ENCODE measurements around the gene OR5H6.
"Not testable (repeated sequence)": the region's sequence is repeated elsewhere in the genome, so short reads cannot be mapped to it uniquely, and the experiment has no call there.

OR5H6 gene

DNA sequence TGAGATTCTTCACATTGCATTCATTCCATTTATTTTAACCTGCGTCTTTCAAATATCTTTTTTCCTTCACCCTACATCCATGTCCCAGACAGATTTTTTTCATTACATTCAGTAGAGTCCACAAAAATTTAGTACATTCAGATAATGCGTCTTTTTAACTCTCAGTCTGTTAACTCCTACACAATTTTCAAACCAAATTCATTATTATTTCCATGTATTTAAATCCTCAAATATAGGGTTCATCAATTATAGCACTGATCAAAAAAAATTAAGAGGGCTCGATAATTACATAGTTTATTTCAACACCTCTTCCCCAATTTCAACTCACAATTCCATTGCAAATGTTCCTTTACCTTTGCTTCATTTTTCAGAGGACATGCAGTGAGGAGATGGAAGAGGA is at the start of gene OR5H6:
OR5H6 (plus strand) TSS at position 301 of the 400 bp plus-strand sequence; CDS start at position 390, 89 bp downstream.
- no peak for DNase-seq

DNA sequence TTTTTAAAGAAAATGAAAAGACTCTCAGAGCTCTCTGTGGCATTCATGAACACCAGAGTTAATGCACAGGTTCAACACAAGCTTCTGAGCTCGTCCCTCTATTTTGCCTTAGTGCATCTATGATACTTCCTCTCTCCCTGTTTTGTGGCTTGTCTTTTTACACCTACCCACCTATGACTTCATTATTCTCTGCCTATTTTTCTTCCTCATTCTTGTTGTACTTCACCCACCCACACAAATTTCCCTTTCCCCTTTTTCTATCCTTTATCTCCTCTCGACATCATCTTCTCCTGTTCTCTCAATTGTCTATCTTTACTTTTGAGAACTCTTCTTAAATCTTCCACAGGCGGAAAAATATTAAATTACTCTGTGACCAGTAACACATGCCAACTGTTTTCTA is 49.0 kb upstream of the OR5H6 start:
- no peak for DNase-seq

DNA sequence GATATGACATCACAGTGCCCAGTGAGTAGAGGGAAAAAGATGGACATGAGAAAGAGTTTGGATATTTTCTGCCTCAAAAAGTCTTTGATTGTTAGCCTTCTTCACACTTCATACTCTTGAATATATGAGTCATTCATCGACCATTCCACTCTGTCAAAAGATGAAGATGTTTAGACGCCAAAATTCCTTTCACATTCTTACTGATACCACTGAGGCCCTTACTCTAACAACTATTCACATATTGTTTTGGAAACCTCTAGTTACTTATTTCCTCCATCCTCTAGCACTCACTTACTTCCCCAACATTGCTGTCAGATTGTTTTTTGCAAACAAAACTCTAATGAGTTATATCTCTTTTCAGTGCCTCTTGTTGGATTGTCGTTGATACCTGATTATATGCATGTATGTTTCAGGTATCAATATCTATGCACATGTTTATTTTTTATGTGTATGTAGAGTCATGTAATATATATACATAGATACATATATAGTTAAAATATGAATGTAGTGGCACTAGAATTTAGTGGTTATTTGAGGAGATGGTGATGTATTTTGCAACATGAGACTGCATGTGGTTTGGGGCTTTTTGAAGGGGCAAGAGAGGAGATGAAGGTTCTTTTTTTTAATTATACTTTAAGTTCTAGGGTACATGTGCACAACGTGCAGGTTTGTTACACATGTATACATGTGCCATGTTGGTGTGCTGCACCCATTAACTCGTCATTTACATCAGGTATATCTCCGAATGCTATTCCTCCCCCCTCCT is 40.0 kb upstream of the OR5H6 start:
- no peak for DNase-seq

DNA sequence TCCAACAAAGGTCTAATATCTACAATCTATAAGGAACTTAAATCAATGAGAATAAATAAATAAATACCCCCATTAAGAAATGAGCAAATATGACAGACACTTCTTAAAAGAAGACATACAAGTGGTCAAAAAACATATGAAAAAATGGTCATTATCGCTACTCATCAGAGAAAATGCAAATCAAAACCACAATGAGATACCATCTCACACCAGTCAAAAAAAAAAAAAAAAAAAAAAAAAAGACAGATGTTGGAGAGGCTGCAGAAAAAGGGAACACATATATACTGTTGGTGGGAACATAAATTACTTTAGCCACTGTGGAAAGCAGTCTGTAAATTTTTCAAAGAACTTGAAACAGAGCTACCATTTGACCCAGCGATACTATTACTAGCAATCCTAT is 31.6 kb upstream of the OR5H6 start:
- DNase-seq, result no peak

DNA sequence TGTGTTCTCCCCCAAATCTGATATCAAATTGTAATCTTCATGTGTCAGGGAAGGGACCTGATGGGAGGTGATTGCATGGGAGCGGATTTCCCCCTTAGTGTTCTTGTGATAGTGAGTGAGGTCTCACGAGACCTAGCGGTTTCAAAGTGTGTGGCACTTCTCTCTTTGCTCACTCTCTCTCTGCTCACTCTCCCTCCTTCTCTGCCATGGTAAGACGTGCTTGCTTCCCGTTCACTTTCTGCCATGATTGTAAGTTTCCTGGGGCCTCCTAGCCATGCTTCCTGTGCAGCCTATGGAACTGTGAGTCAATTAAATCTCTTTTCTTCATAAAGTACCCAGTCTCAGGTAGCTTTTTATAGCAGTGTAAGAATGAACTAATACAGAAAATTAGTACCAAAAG is 30.6 kb upstream of the OR5H6 start:
- DNase-seq, result no peak

DNA sequence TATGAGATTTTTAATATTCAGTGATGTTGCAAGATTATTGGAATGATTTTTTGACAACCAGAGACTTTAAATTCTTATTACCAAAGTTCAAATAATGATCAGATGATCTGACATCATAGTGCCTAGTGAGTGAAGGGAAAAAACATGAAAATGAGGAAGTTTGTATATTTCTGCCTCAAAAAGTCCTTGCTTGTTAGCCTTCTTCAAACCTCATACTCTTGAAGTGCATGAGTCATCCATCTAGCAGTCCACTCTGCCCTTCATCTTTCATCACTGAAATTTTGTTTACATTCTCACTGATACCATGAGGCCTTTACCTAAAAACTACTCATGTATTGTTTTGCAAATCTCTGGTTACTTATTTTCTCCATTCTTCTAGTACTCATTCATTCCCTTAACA is 23.9 kb upstream of the OR5H6 start:
- DNase-seq, result no peak

DNA sequence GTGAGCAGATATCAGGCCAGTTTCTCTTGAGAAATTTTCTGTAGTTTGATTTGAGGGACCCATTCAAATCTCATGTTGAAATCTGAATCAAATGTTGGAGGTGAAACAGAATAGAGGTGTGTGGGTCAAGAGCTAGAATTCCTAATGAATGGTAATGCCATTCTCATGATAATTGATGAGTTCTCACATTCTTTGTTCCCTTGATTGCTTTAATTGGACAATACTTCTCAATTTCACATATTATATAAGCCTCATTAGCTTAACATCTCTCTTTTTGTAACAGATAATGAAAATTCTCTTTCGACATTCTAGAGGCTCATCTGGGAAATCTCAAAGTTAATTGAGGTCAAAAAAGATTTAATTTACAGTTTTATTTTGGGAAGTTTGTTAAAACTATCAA is 21.9 kb upstream of the OR5H6 start:
- DNase-seq, result no peak

DNA sequence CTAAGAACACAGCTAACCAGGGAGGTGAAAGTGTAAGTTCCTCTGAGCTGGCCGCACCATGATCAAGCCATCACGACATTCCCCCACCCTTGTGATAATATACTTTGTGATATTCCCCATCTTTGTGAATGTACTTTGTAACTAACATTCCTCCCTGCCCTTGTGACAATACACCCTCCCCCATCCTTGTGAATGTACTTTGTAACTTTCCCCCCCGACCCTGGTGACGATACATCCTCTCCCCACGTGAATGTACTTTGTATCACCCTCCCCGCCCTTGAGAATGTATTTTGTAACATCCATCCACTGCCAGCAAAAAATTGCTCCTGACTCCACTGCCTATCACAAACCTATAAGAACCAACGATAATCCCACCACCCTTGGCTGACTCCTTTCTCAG is 20.2 kb upstream of the OR5H6 start:
- no peak for DNase-seq

DNA sequence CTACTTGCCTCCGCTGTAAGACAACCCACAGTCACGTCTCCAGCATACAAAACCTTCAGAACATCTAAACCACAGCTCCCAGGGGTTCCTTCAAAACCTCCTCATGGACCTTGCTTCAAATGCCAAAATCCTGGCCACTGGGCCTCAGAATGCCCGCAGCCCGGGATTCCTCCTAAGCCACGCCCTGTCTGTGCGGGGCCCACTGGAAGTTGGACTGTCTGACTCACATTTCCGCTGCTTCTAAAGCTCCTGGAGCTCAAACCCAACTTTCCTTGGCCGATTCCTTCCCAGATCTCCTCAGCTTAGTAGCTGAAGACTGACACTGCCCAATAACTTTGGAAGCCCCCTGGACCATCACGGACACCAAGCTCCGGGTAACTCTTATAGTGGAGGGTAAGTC is 17.9 kb upstream of the OR5H6 start:
- DNase-seq, result no peak

DNA sequence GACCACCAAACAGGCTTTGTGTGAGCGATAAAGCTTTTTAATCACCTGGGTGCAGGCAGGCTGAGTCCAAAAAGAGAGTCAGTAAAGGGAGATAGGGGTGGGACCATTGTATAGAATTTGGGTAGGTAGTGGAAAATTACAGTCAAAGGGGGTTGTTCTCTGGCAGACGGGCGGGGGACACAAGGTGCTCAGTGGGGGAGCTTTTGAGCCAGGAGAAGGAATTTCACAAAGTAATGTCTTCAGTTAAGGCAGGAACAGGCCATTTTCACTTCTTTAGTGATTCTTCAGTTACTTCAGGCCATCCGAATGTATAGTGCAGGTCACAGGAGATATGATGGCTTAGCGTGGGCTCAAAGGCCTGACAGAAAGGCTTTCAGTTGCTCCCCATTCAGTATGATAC is 8.0 kb upstream of the OR5H6 start:
- not testable (repeated sequence) for DNase-seq

DNA sequence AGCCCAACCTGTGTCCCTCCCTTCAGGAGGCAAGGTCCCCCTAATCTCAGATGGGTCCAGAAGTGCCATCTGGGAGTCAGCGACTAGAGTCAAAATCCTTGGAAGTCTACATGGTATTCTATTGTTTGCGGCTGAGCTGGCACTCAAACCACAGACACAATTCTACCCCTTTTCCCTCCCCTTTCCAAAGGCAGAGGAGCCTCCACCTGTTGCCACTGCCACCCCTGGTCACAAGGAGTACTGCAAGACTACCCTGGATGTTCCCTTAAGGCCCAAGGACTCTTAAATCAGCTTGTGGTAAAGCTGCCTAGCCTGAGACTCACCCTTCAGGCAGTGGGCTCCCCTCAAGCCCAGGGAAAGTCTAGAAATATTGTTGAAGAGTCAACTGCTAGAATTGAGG is 4.3 kb upstream of the OR5H6 start:
- DNase-seq, result no peak

DNA sequence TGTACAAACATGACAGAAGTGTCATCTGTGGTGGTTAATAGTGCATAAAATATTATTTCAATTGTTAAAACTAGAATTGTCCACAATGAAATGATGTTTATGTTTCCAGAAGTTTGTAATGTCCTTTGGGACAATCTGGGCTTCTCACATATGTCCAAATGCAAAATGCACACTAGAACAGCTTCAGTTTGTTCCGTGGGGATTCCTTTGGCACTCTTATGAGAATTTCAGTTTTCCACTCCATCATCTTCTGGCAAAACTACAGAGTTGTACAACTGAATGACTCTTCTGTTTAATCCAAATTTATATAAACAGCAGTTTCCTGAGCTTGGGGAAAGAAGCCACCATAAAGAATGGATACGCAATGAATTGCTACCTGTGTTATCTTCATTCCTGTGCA is 2.0 kb upstream of the OR5H6 start:
- DNase-seq, result no peak

DNA sequence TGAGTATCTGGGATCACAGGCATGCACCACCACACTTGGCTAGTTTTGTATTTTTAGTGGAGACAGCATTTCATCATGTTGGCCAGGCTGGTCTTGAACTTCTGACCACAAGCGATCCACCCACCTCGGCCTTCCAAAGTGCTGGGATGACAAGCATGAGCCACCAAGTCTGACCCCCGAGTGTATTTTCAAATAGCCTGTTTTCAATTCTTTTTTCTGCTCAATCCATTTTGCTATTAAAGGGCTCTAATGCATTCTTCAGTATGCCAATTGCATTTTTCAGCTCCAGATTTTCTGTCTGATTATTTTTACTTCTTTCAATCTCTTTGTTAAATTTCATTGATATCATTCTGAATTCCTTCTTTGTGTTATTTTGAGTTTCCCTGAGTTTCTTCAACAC is 5.8 kb downstream of the OR5H6 start:
- no peak for DNase-seq

DNA sequence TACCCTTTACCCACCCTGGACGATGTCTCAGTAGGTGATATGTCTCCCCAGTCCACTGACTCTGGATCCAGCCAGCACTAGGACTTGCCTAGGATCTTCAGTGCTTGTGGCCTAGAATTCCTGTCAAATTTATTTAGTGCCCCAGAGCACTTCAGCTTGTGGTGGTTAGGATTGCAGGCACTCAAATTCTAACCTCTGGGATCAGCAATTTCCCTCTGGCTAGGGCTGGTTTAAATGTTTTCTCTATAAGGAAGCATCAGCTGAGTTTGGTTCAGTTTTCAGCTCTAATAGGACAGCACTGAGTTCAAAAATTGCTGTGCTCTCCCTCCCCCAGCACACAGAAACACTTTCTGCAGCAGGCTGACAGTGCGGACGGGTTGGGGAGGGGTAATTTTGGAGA is 8.1 kb downstream of the OR5H6 start:
- no peak for DNase-seq

DNA sequence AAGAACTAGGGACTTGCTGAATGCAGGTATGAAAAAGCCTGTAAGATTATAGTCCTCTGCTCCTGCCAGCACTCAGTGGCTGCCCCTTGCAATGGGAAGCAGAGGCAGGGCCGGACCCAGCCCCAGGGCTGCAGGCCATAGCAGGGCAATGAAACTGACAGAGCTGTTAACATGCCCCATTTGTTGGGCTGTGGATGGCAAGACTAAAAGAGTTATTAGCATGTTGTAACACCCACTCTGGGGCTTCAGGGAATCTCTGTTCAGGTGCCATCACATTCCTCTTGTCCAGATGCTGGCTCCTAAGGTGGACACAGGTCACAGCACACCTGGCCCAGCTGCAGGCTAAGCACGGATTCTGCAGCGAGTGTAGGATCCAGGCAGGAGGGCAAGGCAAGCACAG is 10.9 kb downstream of the OR5H6 start:
- DNase-seq, result no peak

DNA sequence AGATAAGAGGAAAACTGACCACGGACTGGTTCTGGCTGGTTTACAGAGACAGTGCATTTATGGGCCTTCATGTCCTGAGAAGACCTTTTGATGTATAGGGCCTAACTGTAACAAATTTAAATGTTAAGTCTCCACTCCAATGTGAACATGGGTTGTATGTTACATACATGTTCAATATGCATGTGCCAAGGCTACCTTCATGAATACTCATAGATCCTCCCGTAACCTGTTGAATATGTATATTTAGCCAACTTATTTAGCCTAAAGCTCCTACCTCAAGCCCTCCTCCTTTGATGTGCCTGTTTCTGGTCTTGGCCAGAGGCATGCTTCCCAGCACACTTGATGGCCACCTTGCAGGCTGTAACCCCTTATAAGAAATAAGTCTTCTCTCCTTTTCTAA is 18.2 kb downstream of the OR5H6 start, which contains the start of gene OR5H2:
OR5H2 (plus strand) TSS at position 301 of the 400 bp plus-strand sequence. CDS start 398 bp downstream, outside the sequence.
- no peak for DNase-seq

DNA sequence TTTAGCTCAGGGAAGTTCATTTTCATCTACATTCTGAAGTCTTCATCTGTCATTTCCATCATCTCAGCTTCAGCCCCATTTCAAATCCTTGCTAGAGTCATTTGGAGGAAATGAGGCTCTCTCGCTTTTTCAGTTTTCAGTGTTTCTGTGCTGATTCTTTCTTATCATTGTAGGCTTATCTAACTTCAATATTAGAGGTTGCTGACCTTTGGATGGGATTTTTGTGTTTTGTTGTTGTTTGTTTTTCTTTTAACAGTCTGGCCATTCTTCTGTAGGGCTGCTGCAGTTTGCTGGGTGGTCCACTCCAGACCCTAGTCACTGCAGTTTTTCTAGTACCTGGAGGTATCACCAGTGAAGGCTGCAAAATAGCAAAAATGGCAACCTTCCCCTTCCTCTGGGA is 26.9 kb downstream of the OR5H6 start:
- no peak for DNase-seq

DNA sequence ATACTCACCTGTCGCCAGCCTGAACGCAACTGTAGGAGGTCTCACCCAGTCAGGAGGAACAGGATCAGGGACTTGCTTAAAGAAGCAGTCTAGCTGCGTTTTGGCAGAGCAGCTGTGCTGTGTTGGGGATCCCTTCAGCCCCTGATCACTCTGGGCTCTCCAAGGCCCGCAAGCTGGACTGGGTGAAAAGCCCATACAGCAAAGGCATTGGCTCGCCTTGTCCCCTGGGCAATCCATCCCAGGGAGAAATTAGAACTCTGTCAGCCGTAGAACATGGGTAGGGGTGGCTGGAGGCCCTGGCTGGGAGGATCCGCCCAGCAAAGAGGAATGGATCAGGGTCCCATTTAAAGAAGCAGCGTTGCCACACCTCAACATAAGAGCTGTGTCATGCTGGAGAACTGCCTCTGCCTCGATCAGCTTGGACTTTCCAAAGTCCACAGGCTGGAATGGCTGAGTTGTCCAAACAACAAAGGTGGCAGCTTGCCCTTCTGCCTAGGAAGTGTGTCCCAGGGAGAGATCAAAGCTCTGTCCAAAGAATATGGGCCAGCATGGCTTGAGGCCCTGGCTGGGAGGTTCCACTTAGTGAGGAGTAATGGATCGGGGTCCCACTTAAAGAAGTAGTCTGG is 27.4 kb downstream of the OR5H6 start:
- no peak for DNase-seq

Data from CD4-positive, alpha-beta T cell treated with Interleukin-12 subunit alpha and Interleukin-12 subunit beta, for 1 hour (primary cell).